Thymus (tissue), 11 donors: ENCODE data around the gene SLC38A8. TPM values are rescaled to one million over a fixed set of nuclear protein-coding genes. Genes with fewer than 3 reads are reported as not detected.

Experiments
- DNase-seq, 9 donors: peaks; one replicate each; pipeline ENCODE4 v3.0.0-alpha.2; 2013; ENCODE audit warnings: low spot score in 9 of 9, low read depth in 6 of 9, missing footprints in 1 of 9
- H3K27ac ChIP-seq, 2 donors: one replicate each; pipeline ENCODE4 v1.5.1; 2013; ENCODE audit warnings: control low read depth in 1 of 2, low read depth in 1 of 2, low read length in 1 of 2, mild to moderate bottlenecking in 1 of 2, moderate library complexity in 1 of 2
- H3K27me3 ChIP-seq, 2 donors: one replicate each; pipeline ENCODE4 v1.5.1; 2013; ENCODE audit warnings: low read length in 1 of 2; ENCODE audit not compliant: control insufficient read depth in 2 of 2, insufficient read depth in 1 of 2
- H3K36me3 ChIP-seq, 2 donors: one replicate each; pipeline ENCODE4 v1.5.1; 2013; ENCODE audit warnings: low read length in 1 of 2, mild to moderate bottlenecking in 1 of 2, moderate library complexity in 1 of 2; ENCODE audit not compliant: control insufficient read depth in 2 of 2, insufficient read depth in 2 of 2
- H3K4me1 ChIP-seq, 2 donors: one replicate each; pipeline ENCODE4 v1.5.1; 2013; ENCODE audit warnings: low read length in 2 of 2; ENCODE audit not compliant: control insufficient read depth in 2 of 2, insufficient read depth in 2 of 2
- H3K4me3 ChIP-seq, 2 donors: one replicate each; pipeline ENCODE4 v1.5.1; 2013; ENCODE audit warnings: low read length in 2 of 2, control low read depth in 1 of 2, mild to moderate bottlenecking in 1 of 2
- H3K9me3 ChIP-seq, 2 donors: one replicate each; pipeline ENCODE4 v1.5.1; 2013; ENCODE audit warnings: low read length in 1 of 2, mild to moderate bottlenecking in 1 of 2; ENCODE audit not compliant: control insufficient read depth in 2 of 2, insufficient read depth in 1 of 2
- WGBS: extraction: QIAGEN DNeasy Blood & Tissue Kit; methylation state at CpG from one replicate; pipeline ENCODE4 v1.1.7; 2013; 5-methylcytosine and 5-hydroxymethylcytosine counted together
- polyA plus RNA-seq: library from polyadenylated mRNA; stranded (reverse); fragments of 200-250 nt; gene quantifications from one replicate; pipeline ENCODE4 v1.2.3, GENCODE V29; 2013
- total RNA-seq: library from RNA; stranded (reverse); fragments of 120-200 nt; gene quantifications from one replicate; pipeline ENCODE4 v1.2.4, GENCODE V29; 2013
- donor health status: healthy.

Gene SLC38A8
- total and polyA plus RNA-seq, 2 donors, result 0.57 to 0.66 TPM

GRCh38 chr16:83992624-83993023 is 50.0 kb downstream of the SLC38A8 start:
- H3K27ac ChIP-seq, result no peak overlapping the region
- no peak for DNase-seq
- H3K9me3 ChIP-seq, result no peaks in the 10 kb centered on the region
- H3K27me3 ChIP-seq, result peaks cover 0 to 39% of the 10 kb centered on the region in 2 donors
- H3K4me1 ChIP-seq, result peaks cover 2 to 7% of the 10 kb centered on the region in 2 donors
- 86% methylated on average over 6 of the region's 6 CpGs for WGBS
- no peak overlapping the region for H3K4me3 ChIP-seq
- no peaks in the 10 kb centered on the region for H3K36me3 ChIP-seq

GRCh38 chr16:83990492-83990891 is 52.1 kb downstream of the SLC38A8 start:
- H3K27ac ChIP-seq, result no peak overlapping the region
- H3K4me3 ChIP-seq, result no peak overlapping the region
- no peaks in the 10 kb centered on the region for H3K9me3 ChIP-seq
- H3K4me1 ChIP-seq, result peaks cover 0 to under 1% of the 10 kb centered on the region in 2 donors
- WGBS, result 91% methylated on average over 11 of the region's 11 CpGs
- no peaks in the 10 kb centered on the region for H3K36me3 ChIP-seq
- peaks cover 0 to 26% of the 10 kb centered on the region in 2 donors for H3K27me3 ChIP-seq
- DNase-seq, result no peak

DNA sequence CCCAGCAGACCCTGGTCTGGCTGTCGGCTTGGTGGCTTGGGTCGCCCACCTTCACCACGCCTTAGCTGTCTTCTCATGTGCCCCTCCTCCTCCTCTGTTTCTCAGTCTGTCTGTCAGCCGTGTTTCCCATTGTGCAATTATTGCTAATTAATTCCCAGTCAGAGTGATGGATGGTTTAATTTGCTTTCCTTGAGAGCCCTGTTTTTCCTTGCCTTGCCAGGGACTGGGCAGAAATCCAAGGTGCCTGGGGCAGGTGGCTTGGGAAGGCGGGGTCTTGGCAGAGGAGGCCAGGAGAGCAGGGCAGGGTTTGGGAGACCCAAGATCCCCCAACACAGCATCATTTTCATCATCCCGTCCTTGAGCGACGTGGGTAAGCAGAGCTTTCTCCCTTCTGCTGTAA is 53.3 kb downstream of the SLC38A8 start:
- DNase-seq, result no peak
- Histone ChIP-seq H3K36me3 (no peaks in the 10 kb centered on the region), H3K4me3 (no peak overlapping the region), H3K27me3 (peaks cover 0 to 17% of the 10 kb centered on the region in 2 donors), H3K4me1 (no peaks in the 10 kb centered on the region), H3K27ac (no peak overlapping the region), H3K9me3 (no peaks in the 10 kb centered on the region)
- WGBS, result 89% methylated on average over 8 of the region's 8 CpGs

- WGBS, result 94% methylated on average over 4 of the region's 4 CpGs
- Histone ChIP-seq H3K36me3 (no peaks in the 10 kb centered on the region), H3K9me3 (peaks cover 0 to 2% of the 10 kb centered on the region in 2 donors), H3K27me3 (peaks cover 0 to 2% of the 10 kb centered on the region in 2 donors), H3K27ac (no peak overlapping the region), H3K4me3 (no peak overlapping the region), H3K4me1 (no peaks in the 10 kb centered on the region)
- DNase-seq, result no peak
Observed at GRCh38 chr16:83983491-83983890, 59.1 kb downstream of the SLC38A8 start.

DNA sequence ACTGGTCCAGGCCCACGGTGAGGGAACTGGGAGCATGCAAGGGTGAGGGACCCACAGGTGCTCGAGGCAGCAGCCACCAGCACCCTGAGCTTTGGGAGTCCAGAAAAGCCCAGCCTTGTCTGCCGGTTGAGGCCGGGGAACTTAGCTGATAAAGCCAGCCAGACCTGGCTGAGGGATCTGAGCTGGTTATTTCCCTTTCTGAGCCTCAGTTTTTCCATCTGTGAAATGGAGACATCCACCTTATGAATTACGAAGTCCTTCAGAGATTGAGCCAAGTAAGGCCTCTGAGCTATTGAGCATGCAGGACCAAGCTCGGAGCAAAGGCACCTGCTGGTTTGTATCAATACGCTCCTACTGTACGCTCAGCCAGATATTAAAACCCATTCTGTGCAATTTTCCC is 60.8 kb downstream of the SLC38A8 start:
- peaks cover 0 to 7% of the 10 kb centered on the region in 2 donors for H3K9me3 ChIP-seq

GRCh38 chr16:83980794-83981193 is 61.8 kb downstream of the SLC38A8 start:
- DNase-seq, result no peak
- 99% methylated on average over 2 of the region's 2 CpGs for WGBS

More for the DNA sequence above, 60.8 kb downstream of the SLC38A8 start:
- no peak overlapping the region for H3K4me3 ChIP-seq
- no peaks in the 10 kb centered on the region for H3K4me1 ChIP-seq
- no peak overlapping the region for H3K27ac ChIP-seq
- no peak for DNase-seq
- no peaks in the 10 kb centered on the region for H3K36me3 ChIP-seq
- H3K27me3 ChIP-seq, result peaks cover 0 to 2% of the 10 kb centered on the region in 2 donors
- 96% methylated on average over 8 of the region's 8 CpGs for WGBS

GRCh38 chr16:83979441-83979840 is 63.2 kb downstream of the SLC38A8 start:
- Histone ChIP-seq H3K9me3 (peaks cover 0 to 7% of the 10 kb centered on the region in 2 donors), H3K27me3 (peaks cover 0 to 2% of the 10 kb centered on the region in 2 donors), H3K27ac (no peak overlapping the region), H3K36me3 (no peaks in the 10 kb centered on the region), H3K4me1 (no peaks in the 10 kb centered on the region), H3K4me3 (no peak overlapping the region)
- no peak for DNase-seq
- 97% methylated on average over 7 of the region's 7 CpGs for WGBS

More at GRCh38 chr16:83980794-83981193, 61.8 kb downstream of the SLC38A8 start:
- Histone ChIP-seq H3K27ac (no peak overlapping the region), H3K36me3 (no peaks in the 10 kb centered on the region), H3K4me1 (no peaks in the 10 kb centered on the region), H3K4me3 (no peak overlapping the region), H3K9me3 (peaks cover 0 to 7% of the 10 kb centered on the region in 2 donors), H3K27me3 (peaks cover 0 to 2% of the 10 kb centered on the region in 2 donors)

DNA sequence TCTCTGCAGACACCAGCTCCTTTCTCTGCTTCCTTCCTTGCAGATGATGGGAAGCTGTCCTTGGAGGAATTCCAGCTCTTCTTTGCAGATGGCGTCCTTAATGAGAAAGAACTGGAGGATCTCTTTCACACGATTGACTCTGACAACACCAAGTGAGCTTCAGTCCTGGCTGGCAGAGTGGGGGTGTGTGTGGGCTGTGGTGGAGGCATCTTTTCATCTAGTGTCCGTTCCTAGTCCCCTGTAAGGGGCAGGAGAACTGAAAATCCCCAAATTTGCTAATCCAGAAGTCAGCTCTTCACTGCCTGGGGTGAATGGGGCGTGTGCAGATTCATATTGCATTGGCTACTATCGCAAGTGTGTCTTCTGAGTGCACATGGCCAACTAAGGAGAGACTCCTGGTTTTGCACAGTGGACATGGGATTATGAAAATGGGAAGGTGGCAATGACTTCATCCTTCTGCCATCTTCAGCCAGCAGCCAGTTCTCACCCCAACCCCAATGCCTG is 64.1 kb downstream of the SLC38A8 start:
- Histone ChIP-seq H3K27me3 (peaks cover 0 to 2% of the 10 kb centered on the region in 2 donors), H3K36me3 (no peaks in the 10 kb centered on the region), H3K4me1 (no peaks in the 10 kb centered on the region), H3K4me3 (no peak overlapping the region), H3K27ac (no peak overlapping the region), H3K9me3 (peaks cover 0 to 7% of the 10 kb centered on the region in 2 donors)
- 93% methylated on average over 5 of the region's 5 CpGs for WGBS
- DNase-seq, result no peak

DNA sequence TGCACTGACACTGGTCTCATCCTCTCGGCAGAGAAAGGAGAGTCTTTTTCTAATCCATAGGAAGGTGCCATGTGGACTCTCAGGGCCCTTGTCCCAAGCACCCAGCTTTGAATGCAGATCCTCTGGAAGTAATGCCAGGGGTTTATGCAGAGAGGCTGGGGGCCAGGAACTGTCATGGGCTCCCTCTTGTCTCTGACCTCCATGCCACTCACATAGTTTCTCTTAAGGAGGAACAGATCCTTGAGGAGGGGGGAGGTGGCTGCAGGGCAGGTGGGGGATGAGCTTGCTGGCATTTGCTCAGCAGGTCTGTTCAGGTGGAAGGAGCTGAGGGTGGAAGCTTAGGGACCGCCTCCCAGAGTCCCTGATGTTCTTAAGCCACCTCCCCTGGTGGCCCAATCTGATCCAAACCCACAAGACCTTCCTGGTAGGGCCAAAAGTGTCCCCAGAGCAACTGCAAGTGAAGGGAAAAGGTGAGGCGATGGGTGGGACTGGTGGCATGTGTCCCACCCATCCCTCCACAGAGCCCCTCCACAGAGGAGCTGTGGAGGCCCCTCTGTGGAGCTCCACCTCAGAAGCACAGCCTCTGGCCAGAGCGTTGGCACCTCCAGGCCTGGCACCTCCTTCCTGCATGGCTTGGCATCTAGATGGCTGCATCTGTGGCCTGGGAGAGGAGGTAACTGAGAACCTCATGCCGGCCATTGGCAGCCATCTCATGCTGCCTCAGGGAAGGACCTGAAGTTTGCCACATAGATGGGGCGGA is 65.4 kb downstream of the SLC38A8 start:
- no peak overlapping the region for H3K4me3 ChIP-seq
- 86% methylated on average over 6 of the region's 6 CpGs for WGBS
- H3K4me1 ChIP-seq, result no peaks in the 10 kb centered on the region
- H3K27me3 ChIP-seq, result peaks cover 2 to 3% of the 10 kb centered on the region in 2 donors
- no peaks in the 10 kb centered on the region for H3K36me3 ChIP-seq
- peaks cover 0 to 7% of the 10 kb centered on the region in 2 donors for H3K9me3 ChIP-seq
- no peak for DNase-seq
- H3K27ac ChIP-seq, result no peak overlapping the region
